OCI-LY1 (cell line): ENCODE results near the gene URB2.

ENCODE experiments used
- H2AFZ ChIP-seq: fragments of 200-600 bp; sonication (generic), shearing (Covaris generic); 2 replicates; pipeline ENCODE4 v1.6.0; 2014; ENCODE audit warnings: antibody characterized with exemption, mild to moderate bottlenecking, low read length
- H3F3A ChIP-seq: fragments of 200-600 bp; sonication (generic), shearing (Covaris generic); 2 replicates; pipeline ENCODE4 v1.6.0; 2014; ENCODE audit warnings: mild to moderate bottlenecking, antibody characterized with exemption, low read length, moderate library complexity; ENCODE audit not compliant: insufficient read depth
- H3K27ac ChIP-seq: fragments of 200-600 bp; sonication (generic); 2 replicates; pipeline ENCODE4 v1.5.1; 2014; ENCODE audit warnings: low read length, mixed run types, mild to moderate bottlenecking, low read depth; ENCODE audit not compliant: poor library complexity, severe bottlenecking
- H3K27me3 ChIP-seq: fragments of 200-600 bp; sonication (generic); 2 replicates; pipeline ENCODE4 v1.6.0; 2014; ENCODE audit warnings: antibody characterized with exemption, mild to moderate bottlenecking, low read length, moderate library complexity; ENCODE audit not compliant: insufficient read depth
- H3K36me3 ChIP-seq: fragments of 200-600 bp; sonication (generic); 2 replicates; pipeline ENCODE4 v1.6.1; 2014; ENCODE audit warnings: mild to moderate bottlenecking, antibody characterized with exemption, low read length, moderate library complexity, mixed read lengths; ENCODE audit not compliant: insufficient read depth
- H3K4me1 ChIP-seq: fragments of 200-600 bp; sonication (generic); 2 replicates; pipeline ENCODE4 v1.5.1; 2014; ENCODE audit warnings: mild to moderate bottlenecking, low read length, moderate library complexity; ENCODE audit not compliant: insufficient read depth, severe bottlenecking
- H3K4me2 ChIP-seq: fragments of 200-600 bp; sonication (generic), shearing (Covaris generic); 2 replicates; pipeline ENCODE4 v1.6.1; 2014; ENCODE audit warnings: low read length
- H3K4me3 ChIP-seq: fragments of 200-600 bp; sonication (generic); 2 replicates; pipeline ENCODE4 v1.5.1; 2014; ENCODE audit warnings: low read length, low read depth, mild to moderate bottlenecking, mixed read lengths; ENCODE audit not compliant: poor library complexity, severe bottlenecking
- H3K79me2 ChIP-seq: fragments of 200-600 bp; shearing (Covaris generic); 2 replicates; pipeline ENCODE4 v1.6.1; 2016; ENCODE audit warnings: mixed run types, low read length, mixed read lengths; ENCODE audit not compliant: insufficient read depth
- H3K9ac ChIP-seq: fragments of 200-600 bp; sonication (generic), shearing (Covaris generic); 2 replicates; pipeline ENCODE4 v1.6.1; 2014; ENCODE audit warnings: mild to moderate bottlenecking, low read length, mixed read lengths
- H3K9me2 ChIP-seq: fragments of 200-600 bp; sonication (generic), shearing (Covaris generic); 2 replicates; pipeline ENCODE4 v1.6.1; 2014; ENCODE audit warnings: low read depth, mild to moderate bottlenecking, low read length, mixed read lengths
- H3K9me3 ChIP-seq: fragments of 200-600 bp; shearing (Covaris generic); 2 replicates; pipeline ENCODE4 v1.6.1; 2014; ENCODE audit warnings: low read length, mixed read lengths
- H4K20me1 ChIP-seq: fragments of 200-600 bp; sonication (generic), shearing (Covaris generic); 2 replicates; pipeline ENCODE4 v1.6.0; 2016; ENCODE audit warnings: mild to moderate bottlenecking, low read length; ENCODE audit not compliant: insufficient read depth
- CTCF ChIP-seq: fragments of 200-600 bp; sonication (generic), shearing (Covaris generic); IDR thresholded peaks from 2 replicates; pipeline ENCODE4 v1.5.1; 2017; ENCODE audit warnings: mild to moderate bottlenecking, antibody characterized with exemption, low read length, moderate library complexity, mixed read lengths
- EZH2 ChIP-seq: fragments of 200-600 bp; sonication (generic), shearing (Covaris generic); IDR thresholded peaks from 2 replicates; pipeline ENCODE4 v1.8.0; 2017; ENCODE audit warnings: borderline replicate concordance, mixed run types, mild to moderate bottlenecking, antibody characterized with exemption, low read length, moderate library complexity, mixed read lengths

URB2 gene

GRCh38 chr1:229685149-229685548, 59.1 kb downstream of the URB2 start:
- Histone ChIP-seq H2AFZ (no peak overlapping the region), H4K20me1 (no peaks in the 10 kb centered on the region), H3K79me2 (no peaks in the 10 kb centered on the region), H3K36me3 (no peaks in the 10 kb centered on the region; the same call in 1 of the 2 replicates), H3K9me2 (no peaks in the 10 kb centered on the region), H3K9me3 (peaks cover 6% of the 10 kb centered on the region; the same call in 1 of the 2 replicates), H3K27me3 (no peaks in the 10 kb centered on the region), H3K4me1 (no peaks in the 10 kb centered on the region), H3K4me3 (no peak overlapping the region), H3F3A (no peaks in the 10 kb centered on the region), H3K9ac (no peak overlapping the region), H3K4me2 (no peak overlapping the region), H3K27ac (no peak overlapping the region)
- TF ChIP-seq CTCF (no peak), EZH2 (no peak)

GRCh38 chr1:229689273-229689672, 63.2 kb downstream of the URB2 start:
- Histone ChIP-seq H3K9ac (no peak overlapping the region), H3K36me3 (no peaks in the 10 kb centered on the region; the same call in 1 of the 2 replicates), H3K79me2 (no peaks in the 10 kb centered on the region), H3K4me1 (peaks cover 24% of the 10 kb centered on the region), H3K9me2 (no peaks in the 10 kb centered on the region), H2AFZ (no peak overlapping the region), H3K9me3 (peaks cover 6% of the 10 kb centered on the region; the same call in 1 of the 2 replicates), H3K27me3 (no peaks in the 10 kb centered on the region), H3F3A (no peaks in the 10 kb centered on the region), H3K4me3 (no peak overlapping the region), H4K20me1 (no peaks in the 10 kb centered on the region), H3K4me2 (no peak overlapping the region), H3K27ac (no peak overlapping the region)
- no peak for TF ChIP-seq CTCF
- no peak for TF ChIP-seq EZH2

- H3K9me3 ChIP-seq: peaks cover 6% of the 10 kb centered on the region; the same call in 1 of the 2 replicates
- H3K36me3 ChIP-seq: no peaks in the 10 kb centered on the region; the same call in 1 of the 2 replicates
- H3K27ac ChIP-seq: no peak overlapping the region
- H3K27me3 ChIP-seq: no peaks in the 10 kb centered on the region
- no peak overlapping the region for H3K4me3 ChIP-seq
- no peak overlapping the region for H3K4me2 ChIP-seq
- TF ChIP-seq EZH2 (no peak), CTCF (no peak)
- H3F3A ChIP-seq: no peaks in the 10 kb centered on the region
- H3K4me1 ChIP-seq: peaks cover 31% of the 10 kb centered on the region
- no peaks in the 10 kb centered on the region for H3K79me2 ChIP-seq
- H3K9me2 ChIP-seq: no peaks in the 10 kb centered on the region
- H4K20me1 ChIP-seq: no peaks in the 10 kb centered on the region
- H3K9ac ChIP-seq: no peak overlapping the region
- no peak overlapping the region for H2AFZ ChIP-seq
Observed at GRCh38 chr1:229689904-229690303, 63.9 kb downstream of the URB2 start.
